ENCODE measurements around the gene STXBP3. TPM values are rescaled to one million over a fixed set of nuclear protein-coding genes. Genes with fewer than 3 reads are reported as not detected.
A peak's percentile ranks its signal among the peaks of the same experiment; 100 is the strongest.

Gene STXBP3
- total RNA-seq, 1 donor from 2014 or later, result 30.3 TPM

- no peak for DNase-seq (ENCODE audit: low spot score)
- intact Hi-C loops (cut with DNase I), result loop anchor here (10.0 kb wide), 1 partner anchor 265 kb away; the partner anchor contains the start of gene TMEM167B
Measured at GRCh38 chr1:108829498-108829916, 83.0 kb downstream of the STXBP3 start.

- peak; percentile 78 for DNase-seq (ENCODE audit: low spot score)
- intact Hi-C loops (cut with DNase I), result loop anchor here (5.0 kb wide), 1 partner anchor 47 kb away; the partner anchor contains the start of gene GPSM2
Measured at GRCh38 chr1:108830119-108831008, 83.9 kb downstream of the STXBP3 start.

- intact Hi-C loops (cut with DNase I), result loop anchor here (5.0 kb wide), 1 partner anchor 46 kb away; the partner anchor contains the start of gene GPSM2
- DNase-seq (ENCODE audit: low spot score), result no peak
Measured at GRCh38 chr1:108831225-108831624, 84.8 kb downstream of the STXBP3 start.

GRCh38 chr1:108832929-108833328, 86.5 kb downstream of the STXBP3 start:
- intact Hi-C loops (cut with DNase I), result loop anchor here (5.0 kb wide), 1 partner anchor 44 kb away; the partner anchor contains the start of gene GPSM2
- DNase-seq (ENCODE audit: low spot score), result no peak

GRCh38 chr1:108841703-108842102, 95.2 kb downstream of the STXBP3 start:
- intact Hi-C loops (cut with DNase I), result no loop called here
- DNase-seq (ENCODE audit: low spot score), result no peak

GRCh38 chr1:108842525-108843181, 96.2 kb downstream of the STXBP3 start:
- DNase-seq (ENCODE audit: low spot score), result no peak
- intact Hi-C loops (cut with DNase I), result no loop called here

GRCh38 chr1:108843390-108844137, 97.1 kb downstream of the STXBP3 start:
- intact Hi-C loops (cut with DNase I), result no loop called here
- DNase-seq (ENCODE audit: low spot score), result no peak

GRCh38 chr1:108845446-108845845, 99.0 kb downstream of the STXBP3 start:
- DNase-seq (ENCODE audit: low spot score), result no peak

GRCh38 chr1:108845991-108846390, 99.5 kb downstream of the STXBP3 start:
- no peak for DNase-seq (ENCODE audit: low spot score)
- intact Hi-C loops (cut with DNase I), result no loop called here

More at GRCh38 chr1:108845446-108845845, 99.0 kb downstream of the STXBP3 start:
- intact Hi-C loops (cut with DNase I), result no loop called here

- intact Hi-C loops (cut with DNase I), result no loop called here
- no peak for DNase-seq (ENCODE audit: low spot score)
Measured at GRCh38 chr1:108847494-108847893, 101.0 kb downstream of the STXBP3 start.

GRCh38 chr1:108848806-108849205, 102.3 kb downstream of the STXBP3 start:
- DNase-seq (ENCODE audit: low spot score), result no peak
- intact Hi-C loops (cut with DNase I), result no loop called here

- no peak for DNase-seq (ENCODE audit: low spot score)
- intact Hi-C loops (cut with DNase I), result no loop called here
Measured at GRCh38 chr1:108850929-108851328, 104.5 kb downstream of the STXBP3 start.

GRCh38 chr1:108851567-108851966, 105.1 kb downstream of the STXBP3 start:
- DNase-seq (ENCODE audit: low spot score), result no peak
- intact Hi-C loops (cut with DNase I), result no loop called here

GRCh38 chr1:108852221-108852975, 105.9 kb downstream of the STXBP3 start:
- no peak for DNase-seq (ENCODE audit: low spot score)

GRCh38 chr1:108854221-108855019, 107.9 kb downstream of the STXBP3 start:
- no peak for DNase-seq (ENCODE audit: low spot score)
- intact Hi-C loops (cut with DNase I), result no loop called here

More at GRCh38 chr1:108852221-108852975, 105.9 kb downstream of the STXBP3 start:
- intact Hi-C loops (cut with DNase I), result no loop called here

GRCh38 chr1:108856994-108857393, 110.5 kb downstream of the STXBP3 start, which contains the start of gene AKNAD1:
Gene AKNAD1 (minus strand): TSS chr1:108857094. CDS start chr1:108852664, 4,430 bp downstream.
- DNase-seq (ENCODE audit: low spot score), result no peak

GRCh38 chr1:108858230-108858950, 111.9 kb downstream of the STXBP3 start:
- intact Hi-C loops (cut with DNase I), result no loop called here
- no peak for DNase-seq (ENCODE audit: low spot score)

More at GRCh38 chr1:108856994-108857393, 110.5 kb downstream of the STXBP3 start, which contains the start of gene AKNAD1:
- intact Hi-C loops (cut with DNase I), result no loop called here

Measured in cardiac septum (tissue), 1 donor.